Amygdala (tissue), 56 donors: ENCODE measurements around the gene ATRNL1.

ENCODE experiments used
- DNase-seq, 56 donors: peaks; one replicate each; lab custom pipeline; 2025; lab: John Stamatoyannopoulos, UW

ATRNL1 gene

DNA sequence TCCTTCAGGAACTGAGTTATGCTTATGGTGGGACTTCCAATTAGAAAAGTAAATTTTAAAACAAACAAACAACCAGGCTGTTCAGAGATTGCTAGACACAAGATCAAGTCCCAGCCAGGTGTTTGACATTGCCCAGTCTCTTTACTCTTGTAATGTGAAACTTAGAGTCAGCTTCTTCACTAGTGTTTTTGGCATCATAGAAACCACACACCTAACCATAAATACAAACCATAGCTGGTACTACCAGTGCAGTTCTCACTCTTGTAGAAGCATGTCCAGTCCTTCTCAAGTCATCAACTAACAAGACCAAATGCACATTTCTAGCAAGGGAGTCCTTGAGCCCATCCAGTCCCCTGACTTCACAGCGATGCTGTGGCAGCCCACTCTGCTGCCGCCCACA is 839.9 kb downstream of the ATRNL1 start:
- no peak for DNase-seq

DNA sequence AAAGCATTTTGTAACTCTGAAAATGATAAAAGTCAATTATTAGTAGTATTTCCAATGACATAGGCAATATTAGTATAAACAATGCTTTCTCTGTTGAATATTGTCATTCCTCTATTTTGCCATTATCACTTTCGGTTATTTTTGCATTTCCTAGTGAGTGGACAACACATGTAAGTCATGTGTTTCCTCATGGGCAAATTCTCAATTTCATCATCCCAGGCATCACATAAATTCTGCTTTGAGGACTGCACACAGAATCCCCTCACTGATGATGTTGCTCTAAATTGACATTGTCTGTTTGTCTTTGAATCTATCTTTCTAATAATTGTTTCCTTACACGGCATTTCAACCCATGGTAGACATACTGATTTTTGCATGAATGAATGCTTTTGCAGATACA is 842.6 kb downstream of the ATRNL1 start:
- no peak for DNase-seq

DNA sequence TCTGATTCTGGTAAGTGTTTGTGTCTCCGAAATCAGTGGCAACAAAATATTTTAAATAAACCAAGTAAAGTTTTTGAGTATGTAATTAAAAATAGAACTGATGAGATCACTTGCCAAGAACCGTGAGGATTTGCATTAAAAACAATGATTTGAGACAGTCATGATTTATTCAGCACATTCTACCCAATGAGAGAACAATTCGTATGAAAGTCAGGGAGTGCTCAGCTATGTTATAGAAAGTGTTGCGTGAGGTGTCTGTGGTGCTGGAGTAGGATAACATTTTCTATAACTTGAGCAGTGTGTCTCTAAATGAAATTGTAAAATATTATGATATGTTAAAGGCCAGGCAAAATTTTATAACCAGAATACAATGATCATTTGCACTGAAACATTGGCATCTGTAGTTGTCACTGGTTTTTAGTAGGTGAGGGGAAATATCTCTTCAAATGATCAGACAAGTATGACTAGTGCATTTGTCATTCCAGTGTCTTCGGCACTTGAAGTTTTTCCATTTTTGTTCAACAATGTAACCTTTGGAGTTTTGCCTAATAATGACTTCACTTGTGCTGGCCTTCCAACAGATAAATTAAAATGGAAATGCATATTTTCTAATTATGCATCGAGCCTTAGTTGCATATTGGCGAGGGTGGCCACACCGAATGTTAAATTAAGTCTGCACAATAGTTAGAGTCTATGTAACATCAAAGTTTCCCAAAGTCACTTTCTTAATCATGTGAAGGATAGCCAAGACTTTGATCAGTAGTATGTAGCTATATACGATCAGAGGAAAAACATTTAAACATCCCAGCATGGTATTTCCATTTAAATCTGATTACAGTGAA is 844.0 kb downstream of the ATRNL1 start:
- no peak for DNase-seq

DNA sequence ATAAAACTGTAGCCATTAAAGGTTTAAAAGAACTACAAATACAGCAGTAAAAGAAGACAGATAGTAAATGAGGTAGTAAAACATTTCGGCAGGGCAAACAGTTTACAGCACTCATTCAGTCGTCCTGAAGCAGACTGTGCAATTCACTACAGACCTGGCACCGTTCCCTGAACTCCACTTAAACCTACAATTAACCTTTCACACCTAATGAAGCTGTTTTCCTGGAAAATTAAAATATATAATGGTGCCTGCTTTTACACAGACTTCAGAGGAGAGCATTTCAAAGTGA is 844.5 kb downstream of the ATRNL1 start:
- no peak for DNase-seq

DNA sequence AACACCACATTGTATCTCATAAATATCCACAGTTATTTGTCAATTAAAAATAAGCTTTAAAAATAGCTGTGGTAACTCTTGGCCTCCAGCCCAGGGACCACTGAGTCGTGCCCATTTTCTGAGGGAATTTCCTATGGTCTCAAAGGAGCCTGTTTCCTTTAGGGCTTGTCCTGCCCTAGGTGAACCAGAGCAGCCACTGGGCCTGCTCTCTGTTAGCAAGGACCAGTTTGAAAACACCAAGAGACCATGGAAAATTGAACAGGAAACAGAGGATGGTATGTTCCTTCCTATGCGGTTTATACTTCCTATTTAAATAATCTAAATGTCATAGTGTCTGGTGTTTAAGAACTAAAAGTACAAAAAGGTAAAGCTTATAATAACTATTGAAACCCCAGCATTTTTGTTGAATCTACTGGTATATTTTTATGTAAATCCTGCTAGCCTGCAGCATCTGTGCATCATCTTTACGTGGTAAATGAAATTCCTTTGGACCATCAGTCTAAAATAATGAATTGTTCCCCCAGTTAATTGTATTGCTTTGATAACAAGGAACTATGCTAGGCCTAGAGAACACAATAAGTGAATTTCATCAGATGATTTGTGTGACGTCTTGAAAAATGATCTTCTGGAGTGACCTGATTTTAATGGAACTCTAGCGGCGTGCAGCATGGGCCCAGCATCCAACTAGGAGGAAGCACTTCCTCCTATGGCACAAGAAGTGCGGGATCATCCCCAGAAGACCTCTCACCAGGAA is 846.1 kb downstream of the ATRNL1 start:
- no peak for DNase-seq

DNA sequence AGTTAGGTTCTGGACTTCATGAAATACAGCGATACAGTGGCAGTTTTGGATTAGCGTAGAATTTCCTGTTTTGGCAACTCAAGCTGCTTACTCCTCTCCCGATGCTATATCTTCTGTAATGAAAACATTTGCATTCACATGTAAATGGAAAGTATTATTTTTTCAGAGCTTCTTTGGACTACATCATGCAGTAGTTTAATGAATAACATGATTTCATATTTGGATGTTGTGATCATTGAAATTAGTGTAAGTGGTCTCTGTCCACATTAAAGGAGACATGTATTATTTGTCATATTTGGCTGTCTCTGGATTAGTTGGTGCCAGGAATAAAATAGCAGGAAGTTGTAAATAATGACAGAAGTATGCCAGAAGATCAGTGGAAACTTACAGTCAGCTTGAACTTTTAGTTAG is 848.2 kb downstream of the ATRNL1 start:
- DNase-seq: no peak

DNA sequence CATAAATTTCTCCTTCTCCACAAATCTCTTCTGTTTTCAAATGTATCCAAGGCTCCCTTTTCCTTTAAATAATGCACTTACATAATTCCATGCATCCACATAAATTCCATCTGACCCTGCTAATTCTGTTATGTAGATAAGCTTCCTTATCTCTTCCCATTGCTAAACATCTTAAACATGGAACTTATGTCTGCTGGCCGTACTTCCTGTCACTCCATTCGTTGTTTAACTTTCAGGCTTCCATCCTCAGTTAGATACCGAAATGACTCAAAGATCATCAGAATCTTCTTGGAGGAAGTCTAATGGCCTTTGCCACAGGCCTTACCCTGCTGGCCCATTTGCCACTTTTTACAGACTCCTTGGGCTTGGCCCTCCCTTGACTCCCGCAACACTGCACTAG is 848.9 kb downstream of the ATRNL1 start:
- no peak for DNase-seq

DNA sequence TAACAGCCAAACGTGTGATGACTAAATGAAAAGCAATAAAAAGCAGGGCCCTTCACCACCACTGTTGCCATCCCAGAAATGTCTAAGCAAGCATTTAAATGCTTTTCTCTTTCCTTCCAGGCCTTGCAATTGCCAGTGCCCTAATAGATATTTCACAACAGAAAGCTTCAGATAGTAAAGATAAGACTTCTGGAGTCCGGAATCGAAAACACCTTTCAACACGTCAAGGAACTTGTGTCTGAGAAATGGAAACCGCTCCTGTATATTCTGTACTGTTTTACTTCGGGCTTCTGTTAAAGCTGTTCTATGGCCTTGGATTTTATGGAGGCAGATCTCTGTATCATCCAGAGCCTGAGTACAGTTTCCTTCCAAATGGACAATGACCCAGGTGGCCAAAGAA is 851.4 kb downstream of the ATRNL1 start:
- no peak for DNase-seq

DNA sequence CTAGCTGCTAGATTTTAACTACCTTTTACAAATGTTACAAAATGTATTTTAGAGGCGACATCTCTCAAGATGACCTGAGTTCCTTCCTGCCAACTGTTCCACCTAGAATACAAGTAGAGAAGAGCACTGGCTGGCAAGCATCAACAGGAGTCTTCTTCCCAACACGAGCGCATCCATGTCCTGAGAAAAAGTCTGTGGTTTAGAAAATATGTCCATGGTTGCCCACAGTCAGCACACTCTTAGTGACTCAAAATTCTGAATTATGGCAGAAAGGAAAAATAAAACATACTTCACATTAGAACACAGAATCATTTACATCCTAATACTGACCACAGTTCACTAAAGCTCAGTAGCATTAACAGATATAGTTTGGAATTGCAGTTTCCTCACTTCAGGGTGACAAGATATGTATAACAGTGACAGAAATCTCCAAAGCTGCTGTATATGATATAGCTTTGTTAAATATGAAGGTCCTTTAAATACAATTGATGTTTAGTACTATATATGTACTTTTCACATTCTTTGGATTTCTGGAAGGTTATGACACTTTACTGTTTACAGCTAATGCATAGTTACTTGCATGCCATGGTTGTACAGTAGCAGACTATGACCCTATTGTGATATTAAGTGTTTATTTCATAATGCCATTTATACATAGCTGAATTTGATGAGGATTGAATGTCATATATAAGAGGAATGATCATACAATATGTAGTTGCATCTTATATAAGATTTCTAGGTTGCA is 852.7 kb downstream of the ATRNL1 start:
- DNase-seq: no peak

DNA sequence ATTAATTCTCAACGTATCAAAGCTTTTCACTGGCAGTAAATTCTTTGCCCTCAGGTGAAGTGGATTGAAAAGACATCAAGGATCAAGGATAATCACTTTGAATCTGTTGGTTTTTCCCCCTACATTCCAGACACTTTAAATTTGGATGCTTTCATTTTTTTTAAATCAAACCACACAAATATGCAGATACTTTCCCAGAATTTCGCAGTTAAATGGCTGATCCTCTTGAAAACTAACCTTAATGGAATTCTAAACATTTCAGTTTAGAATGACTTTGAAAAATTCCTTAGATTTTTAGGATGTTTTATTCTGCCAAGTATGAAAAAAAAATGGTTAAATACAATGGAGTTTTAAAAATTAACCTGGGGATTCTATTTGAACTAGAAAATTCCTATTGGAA is 853.9 kb downstream of the ATRNL1 start:
- no peak for DNase-seq

DNA sequence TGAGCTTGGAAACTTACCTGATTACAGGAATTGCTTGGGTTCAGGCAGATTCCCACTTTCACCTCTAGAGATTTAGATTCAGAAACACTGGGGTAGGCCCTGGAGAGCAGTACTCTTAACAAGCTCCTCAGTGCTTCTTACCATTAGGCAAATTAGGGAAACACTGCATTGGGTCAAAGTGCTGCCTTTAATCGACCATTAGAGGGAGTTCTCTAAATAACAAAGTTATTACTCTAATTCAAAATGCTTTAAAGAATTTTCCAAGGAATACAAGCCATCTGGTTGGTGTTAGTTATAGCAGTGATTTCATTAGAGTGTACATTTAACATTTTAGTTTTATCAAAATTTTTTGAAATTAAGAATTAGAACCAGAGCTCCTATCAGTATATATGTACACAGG is 855.3 kb downstream of the ATRNL1 start:
- no peak for DNase-seq

DNA sequence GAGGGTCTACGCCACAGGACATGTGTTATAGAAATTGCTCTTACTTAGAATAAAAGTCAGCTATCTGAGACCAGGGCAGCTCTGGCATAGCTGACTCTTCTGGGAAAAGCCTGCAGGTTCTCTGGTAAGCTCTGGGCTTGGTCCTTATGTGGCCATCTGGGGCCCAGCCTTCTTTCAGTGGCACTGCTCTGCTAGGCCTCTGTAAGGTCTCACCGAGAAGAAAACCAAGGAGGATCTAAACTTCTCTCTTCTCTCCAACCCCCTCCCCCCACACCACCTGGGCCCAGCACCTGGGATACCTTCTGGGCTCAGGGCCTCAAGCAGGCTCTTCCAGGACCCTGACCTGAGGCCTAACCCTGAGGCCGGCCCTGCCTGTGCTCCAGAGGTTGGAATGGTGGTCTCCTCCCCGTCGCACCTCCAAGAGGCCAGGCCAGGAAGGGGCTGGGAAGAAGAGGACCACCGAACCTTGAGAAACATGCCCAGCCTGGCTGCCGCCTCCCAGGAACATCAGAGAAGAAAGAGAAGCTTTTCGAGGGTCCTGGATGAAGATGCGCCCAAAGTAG is 856.2 kb downstream of the ATRNL1 start:
- DNase-seq: no peak

DNA sequence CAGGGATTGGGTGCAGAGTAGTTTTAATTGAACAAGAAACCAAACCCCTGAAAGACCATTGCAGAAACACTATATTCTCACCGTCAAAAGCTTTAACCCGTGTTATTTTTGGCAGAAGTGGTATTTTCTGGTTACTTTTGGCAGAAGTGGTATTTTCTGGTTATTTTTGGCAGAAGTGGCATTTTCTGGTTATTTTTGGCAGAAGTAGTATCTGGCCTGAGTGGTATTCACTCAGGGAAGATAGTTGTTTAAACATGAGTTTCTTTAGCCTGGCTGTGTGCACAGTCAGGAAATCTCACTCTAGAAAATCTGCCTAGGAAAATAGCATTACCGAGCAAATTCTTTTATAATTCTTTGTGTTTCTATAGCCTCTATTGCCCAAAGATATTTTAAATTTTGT is 857.2 kb downstream of the ATRNL1 start:
- no peak for DNase-seq

DNA sequence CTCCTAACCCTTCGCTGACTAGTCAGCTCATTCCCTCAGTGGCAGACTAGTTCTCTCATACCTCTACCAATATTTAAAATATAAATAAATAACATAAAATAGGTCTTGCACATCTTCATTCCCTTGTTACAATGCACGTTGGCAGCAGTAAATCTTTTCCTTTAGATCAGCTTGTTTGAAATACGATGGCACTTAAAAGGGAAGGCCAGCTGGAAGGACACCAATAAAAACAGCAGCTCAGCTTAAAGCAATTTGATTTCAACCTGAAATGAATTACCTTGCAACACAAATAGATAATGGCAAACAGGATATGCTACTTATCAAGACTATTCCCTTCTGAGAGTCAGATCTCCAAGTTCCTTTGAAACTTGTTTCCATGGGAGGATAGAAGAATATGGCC is 858.1 kb downstream of the ATRNL1 start:
- no peak for DNase-seq

DNA sequence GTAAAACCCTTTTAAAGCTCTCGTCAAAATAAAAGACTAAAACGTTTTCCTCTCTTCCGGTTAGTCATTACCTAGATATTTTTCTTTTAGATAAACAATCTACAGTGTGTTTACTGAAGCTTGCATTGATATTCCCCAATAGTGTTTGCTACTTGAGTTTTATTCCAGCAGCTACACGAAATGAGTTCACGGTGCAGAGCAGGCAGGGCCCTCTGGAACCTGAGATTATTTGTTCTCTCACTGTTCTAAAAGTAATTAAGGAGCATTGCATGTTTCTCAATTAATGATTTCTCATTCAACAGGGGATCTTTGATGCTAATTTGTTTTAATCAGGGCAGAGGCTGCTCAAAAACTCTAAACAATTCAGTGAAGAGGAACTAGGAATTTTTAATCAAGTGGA is 860.1 kb downstream of the ATRNL1 start:
- no peak for DNase-seq

DNA sequence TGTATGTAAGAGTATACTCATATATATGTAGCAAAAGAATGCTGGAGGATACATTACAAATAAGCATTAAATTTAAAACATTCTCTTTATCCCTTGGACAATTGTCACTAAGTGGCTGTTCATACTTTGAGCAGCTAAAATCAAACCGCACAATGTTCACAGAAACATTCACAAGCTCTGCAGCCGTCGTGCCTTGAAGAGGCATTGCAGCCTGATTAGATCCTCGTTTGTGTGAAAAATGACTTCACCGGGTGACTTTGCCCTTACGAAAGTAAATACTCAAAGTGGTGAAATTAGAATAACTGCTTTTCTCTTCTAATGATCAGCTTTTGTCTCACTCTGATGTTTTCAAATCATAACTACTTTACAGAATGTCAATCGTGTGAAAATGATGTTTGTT is 860.8 kb downstream of the ATRNL1 start:
- no peak for DNase-seq

DNA sequence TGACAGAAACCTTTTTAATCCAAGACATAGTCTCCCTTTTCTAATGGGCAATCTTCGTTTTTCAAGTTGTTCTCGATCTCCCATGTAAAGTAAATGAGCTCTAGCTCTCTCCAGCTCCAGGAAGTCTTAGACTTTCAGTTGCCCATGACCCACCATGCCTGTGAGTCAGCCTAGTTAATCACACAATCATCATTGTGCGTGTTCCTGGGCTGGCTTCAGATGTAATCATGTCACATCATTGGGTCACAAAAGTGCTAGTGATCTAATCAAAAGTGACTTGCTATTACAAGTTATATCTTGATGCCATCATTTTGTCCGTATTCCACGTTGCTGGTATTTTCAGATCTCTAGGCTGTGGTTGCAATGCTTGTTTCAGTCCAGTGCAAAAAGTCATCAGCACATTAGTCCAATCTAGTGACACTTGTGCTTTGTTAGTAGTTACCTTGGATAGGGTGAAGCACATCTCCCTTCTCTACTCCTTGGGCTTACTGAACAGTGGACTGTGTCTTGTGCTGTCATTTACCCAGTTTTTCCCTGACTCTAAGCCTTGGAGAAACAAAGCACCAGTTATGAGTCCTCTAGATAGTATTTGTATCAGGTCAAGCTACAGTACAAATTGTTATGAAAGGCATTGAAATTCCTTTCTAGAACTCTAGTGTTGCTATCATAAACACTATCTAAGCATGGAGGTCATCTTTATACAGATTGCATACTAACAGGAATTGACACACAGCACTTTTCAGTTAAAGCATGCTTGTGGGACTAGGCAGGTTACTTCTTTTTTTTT is 863.3 kb downstream of the ATRNL1 start:
- no peak for DNase-seq

DNA sequence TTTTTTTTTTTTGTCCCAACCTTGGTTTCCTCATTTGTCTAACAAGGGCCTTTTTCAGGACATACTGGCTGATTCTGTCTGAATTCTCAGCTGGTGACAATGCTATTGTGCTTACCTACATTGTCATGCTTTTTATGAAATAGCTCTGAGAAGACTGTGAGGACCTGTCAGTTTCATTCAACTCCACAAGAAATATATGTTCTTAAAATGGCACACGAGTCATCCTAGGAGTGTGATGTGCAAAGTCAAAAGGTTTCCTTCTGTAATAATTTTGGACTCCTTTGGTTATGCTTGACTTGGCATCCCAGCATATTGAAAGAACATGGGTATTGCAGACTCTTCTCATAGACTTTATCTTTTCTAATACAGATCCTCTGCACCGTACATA is 863.8 kb downstream of the ATRNL1 start:
- no peak for DNase-seq

DNA sequence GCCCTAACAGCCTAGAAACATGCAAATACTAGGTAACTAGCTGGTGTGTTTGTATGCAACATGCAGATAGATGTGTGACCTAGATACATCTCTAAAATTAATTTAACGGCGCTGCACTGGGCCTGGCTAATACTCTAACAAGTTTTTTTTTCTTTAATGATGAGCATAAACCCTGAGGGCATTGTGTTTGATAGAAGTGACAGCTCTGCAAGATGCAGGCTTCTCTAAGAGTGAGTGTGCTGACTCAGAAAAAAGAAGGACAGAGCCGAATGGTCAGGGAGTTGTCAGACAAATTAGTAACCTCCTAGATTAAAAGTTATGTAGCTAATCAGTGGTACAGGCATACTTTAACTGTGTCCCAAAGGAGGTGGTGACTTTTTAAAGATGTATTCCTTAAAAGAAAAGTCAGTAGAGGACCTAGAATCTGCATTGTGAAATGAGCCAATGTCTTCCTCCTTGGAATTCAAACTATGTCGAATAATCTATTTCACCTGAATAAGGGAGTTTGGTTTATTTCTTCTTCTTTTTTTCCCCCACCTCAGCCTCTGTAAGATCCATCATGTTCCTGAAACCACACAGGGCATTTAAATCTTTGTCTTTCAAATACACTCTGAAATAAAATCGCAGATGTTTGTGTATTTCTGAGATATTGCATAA is 864.7 kb downstream of the ATRNL1 start:
- DNase-seq: no peak

DNA sequence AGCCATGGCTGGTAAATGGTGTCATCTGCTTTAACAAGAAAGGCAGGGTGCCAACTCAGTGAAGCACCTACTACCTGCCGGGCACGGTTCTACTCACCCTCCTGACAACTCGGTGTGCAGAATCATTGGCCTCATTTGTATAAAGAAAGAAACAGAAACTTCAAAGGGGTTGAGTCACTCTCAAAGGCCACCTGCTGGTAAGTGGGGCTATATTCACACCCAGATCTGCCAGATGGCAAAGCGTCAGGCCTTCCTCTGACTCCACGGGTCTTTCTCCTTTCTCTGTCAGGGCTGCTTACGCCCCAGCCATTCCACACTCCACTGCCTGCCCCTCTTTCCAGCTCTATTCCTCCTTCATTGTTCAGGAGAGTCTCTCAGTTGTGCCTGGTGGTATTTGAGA is 870.7 kb downstream of the ATRNL1 start:
- DNase-seq: no peak
